GM19467 (cell line): ENCODE measurements around the gene HECA.

ENCODE experiments used
- ATAC-seq: cut with Tn5 transposase; IDR thresholded peaks from one replicate; pipeline ENCODE4 v1.9.1; 2021; ENCODE audit warnings: mild to moderate bottlenecking, moderate library complexity; ENCODE audit not compliant: unreplicated experiment

The HECA gene

GRCh38 chr6:139159016-139159415 is 24.1 kb downstream of the HECA start:
- no peak for ATAC-seq

DNA sequence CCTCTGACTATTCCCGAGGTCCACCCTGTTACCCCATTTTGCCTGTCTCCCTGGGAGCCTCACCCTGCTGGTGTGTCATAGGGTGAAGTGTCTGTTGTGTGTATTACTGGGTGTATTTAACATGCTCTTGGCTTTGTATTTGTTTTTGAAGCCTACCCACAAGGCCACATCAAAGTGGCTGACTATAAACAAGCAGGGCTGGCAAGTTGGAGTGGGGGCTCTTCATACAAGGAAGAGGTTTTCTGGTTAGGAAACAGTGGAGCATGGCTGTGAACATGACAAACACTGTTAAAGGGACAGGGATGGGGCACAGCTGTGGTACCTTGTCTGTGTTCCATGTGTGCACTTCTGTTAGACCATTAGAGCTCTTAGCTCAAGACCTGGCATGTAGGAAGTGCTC is 26.3 kb downstream of the HECA start:
- peak; percentile 13 for ATAC-seq

DNA sequence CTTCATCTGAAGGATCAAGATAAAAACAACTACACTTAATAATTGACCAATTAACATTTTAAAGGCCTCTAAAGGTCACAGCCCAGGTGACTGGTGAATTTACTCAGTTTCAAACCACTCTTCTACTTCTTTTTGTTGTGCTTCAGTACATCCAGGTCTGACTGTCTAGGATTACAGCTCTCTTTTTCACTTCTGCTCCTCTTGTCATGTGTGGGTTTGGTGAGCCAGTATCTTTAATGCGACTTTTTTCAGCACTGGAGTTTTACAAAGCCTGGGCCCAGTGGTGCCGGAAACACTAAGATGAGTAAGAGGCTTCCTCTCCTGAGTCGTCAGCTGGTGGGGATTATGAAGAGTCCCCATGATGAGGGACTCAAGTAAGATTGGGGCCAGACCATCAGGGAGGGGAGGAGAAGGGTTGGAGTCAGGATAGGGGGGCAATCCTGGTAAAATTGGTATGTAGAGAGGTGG is 27.0 kb downstream of the HECA start:
- ATAC-seq: peak; percentile 97

GRCh38 chr6:139164001-139164400 is 29.1 kb downstream of the HECA start:
- no peak for ATAC-seq

GRCh38 chr6:139165324-139165723 is 30.4 kb downstream of the HECA start:
- ATAC-seq: no peak

DNA sequence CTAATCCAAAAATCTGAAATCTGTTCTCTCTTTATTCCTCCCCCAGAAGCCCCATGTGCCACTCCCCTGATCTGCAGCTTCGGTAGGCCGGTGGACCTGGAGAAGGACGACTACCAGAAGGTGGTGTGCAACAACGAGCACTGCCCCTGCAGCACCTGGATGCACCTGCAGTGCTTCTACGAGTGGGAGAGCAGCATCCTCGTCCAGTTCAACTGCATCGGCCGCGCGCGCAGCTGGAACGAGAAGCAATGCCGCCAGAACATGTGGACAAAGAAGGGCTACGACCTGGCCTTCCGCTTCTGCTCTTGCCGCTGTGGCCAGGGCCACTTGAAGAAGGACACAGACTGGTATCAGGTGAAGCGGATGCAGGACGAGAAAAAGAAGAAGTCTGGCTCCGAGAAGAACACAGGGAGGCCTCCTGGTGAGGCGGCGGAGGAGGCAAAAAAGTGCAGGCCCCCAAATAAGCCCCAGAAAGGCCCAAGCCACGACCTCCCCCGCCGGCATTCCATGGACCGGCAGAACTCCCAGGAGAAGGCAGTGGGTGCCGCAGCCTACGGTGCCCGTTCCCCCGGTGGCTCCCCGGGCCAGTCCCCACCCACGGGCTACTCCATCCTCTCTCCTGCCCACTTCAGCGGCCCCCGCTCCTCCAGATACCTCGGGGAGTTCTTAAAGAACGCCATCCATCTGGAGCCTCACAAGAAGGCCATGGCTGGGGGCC is 31.5 kb downstream of the HECA start:
- no peak for ATAC-seq

- no peak for ATAC-seq
These were observed 32.1 kb downstream of the HECA start for GRCh38 chr6:139166956-139167313.

DNA sequence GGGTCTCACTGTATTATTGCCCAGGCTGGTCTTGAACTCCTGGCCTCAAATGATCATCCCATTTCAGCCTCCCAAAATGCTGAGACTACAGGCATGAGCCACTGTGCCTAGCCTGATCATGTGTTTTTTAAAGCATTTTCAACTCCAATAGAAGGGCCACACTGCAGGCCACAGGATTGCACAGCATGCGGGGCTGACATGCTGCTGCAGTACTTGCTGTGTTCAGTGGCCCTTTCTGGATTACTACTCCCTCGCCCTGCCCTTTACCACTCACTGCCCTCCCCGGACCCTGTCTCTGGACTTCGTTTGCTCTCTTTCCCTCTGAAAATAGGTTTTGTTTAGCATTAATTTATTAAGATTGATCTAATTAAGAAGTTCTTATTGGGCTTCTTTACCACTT is 37.3 kb downstream of the HECA start:
- no peak for ATAC-seq

GRCh38 chr6:139172567-139172966 is 37.7 kb downstream of the HECA start:
- ATAC-seq: no peak

DNA sequence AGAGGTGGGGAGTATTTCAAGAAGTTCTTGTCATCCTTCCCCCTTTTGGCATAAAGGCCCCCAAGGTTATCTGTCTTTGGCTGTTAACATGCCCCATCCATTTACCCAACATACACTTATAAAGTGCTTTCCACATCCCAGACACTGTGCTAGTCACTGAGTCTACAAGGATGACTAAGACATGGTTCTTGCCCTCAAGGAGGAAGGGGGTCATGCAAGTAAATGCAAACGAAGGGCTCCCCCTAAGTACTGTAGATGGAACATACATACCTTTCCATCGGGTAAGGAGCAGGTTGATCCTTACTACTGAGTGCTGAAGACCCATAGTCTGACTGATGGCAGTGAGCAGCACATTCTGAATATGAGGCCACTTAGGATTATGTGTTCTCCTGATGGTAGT is 38.3 kb downstream of the HECA start:
- no peak for ATAC-seq

- no peak for ATAC-seq
These were observed 38.9 kb downstream of the HECA start for GRCh38 chr6:139173822-139174221.

DNA sequence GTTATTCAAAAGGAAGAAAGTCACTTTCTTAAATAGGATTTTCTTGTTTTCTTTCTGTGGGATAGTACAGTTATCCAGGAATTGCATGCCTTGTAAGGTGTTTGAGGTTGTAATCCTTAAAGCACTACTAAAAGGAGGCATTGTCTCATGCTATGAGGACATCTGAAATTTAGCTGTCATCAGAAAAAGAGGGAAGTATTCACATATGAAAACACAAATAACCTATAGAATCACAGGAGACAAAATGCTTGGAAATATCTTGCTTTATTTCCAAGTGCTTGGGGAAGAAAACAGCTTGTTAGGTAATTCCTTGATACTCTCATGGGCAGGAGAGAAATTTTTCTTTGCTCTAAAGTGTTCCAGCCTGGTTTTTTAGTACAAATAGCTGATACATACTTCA is 40.1 kb downstream of the HECA start:
- no peak for ATAC-seq

DNA sequence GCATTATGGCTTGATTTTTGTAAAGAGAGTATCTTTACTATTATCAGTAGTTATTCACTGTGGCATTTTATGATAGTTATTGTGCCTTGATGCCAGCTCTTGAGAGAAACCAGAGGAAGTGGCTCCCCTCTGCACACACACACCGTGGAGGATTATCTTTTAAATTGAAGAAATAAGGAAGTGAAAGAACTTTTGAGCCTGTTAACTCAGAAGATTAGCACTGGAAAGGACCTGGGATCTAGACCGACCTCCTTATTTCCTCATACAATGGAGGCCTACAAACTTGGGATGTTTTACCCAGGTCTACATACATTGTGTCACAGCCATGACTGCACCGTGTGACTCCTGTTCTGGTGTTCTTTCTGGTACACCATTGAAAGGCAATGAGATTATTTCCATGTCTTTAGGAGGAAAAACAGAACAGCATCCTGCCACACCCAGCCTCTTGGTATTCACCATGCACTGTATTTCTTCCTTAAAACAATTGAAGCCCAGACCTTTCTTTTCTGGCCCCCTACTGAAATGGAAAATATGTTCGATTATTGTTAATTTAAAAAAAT is 40.6 kb downstream of the HECA start:
- ATAC-seq: no peak

DNA sequence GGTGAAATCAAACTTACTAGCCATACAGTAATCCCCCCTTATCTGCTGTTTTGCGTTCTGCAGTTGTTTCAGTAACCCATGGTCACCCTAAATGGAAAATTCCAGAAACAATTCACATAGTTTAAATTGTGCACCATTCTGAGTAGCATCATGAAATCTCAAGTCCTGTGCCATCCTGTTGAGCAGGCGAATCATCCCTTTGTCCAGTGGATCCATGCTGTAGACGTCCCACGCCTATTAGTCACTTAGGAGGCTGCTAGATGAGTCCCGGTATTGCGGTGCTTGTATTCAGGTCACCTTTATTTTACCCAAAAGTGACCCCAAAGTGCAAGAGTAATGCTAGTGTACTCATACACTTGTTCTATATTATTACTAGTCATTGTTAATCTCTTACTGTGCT is 46.4 kb downstream of the HECA start:
- ATAC-seq: no peak

DNA sequence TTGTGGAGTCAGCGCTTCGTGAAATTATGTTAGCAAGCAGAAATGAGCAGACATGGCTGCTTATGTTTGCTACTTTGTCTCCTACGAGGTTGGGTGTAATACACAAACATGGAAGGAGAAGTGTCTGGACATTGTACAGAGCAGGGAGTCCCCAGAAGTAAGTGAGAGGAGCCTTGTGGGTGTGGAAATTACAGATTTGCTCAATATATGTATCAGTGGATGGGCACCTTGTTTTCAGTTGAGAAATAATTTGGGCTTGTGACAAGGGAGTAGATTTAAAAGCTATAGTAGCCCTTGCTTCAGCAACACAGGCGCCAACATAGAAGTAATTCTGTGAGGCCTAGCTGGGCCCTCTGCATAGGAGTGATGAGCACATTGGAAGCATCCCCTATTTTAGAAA is 49.2 kb downstream of the HECA start:
- ATAC-seq: no peak

DNA sequence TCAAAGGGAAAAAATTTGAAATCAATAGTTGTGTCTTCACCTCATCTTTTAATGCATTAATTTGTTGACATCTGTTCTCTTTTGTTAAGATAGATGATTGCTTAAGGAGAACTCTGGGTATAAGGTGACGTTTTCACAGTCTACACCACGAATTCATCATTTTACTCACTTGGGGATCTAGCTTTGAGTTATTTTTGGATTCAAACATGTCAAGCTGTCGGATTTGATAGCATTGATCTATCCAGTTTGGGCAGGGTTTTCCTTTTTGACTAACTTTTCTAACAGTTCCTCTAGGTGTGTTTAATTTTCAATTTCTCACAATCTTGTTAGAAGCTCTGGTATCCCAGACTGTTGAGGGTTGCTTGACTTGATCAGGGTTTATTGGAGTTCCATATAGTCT is 49.6 kb downstream of the HECA start:
- ATAC-seq: no peak

DNA sequence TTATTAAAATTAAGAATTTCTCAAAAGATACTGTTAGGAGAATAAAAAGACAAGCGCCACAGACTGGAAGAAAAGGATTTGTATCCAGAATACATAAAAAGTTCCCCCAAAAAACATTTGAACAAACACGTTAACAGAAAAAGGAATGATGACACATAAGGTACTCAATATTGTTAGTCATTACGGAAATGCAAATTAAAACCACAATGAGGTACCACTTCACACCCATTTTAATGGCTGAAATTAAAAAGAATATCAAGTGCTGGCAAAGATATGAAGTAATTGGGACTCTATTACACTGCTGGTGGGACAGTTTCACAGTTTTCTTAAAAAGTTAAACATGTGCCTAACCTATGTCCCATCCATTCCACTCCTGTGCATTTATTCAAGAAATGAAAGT is 51.4 kb downstream of the HECA start:
- ATAC-seq: no peak

- ATAC-seq: no peak
These were observed 51.8 kb downstream of the HECA start for GRCh38 chr6:139186692-139187091.

- no peak for ATAC-seq
These were observed 52.6 kb downstream of the HECA start for GRCh38 chr6:139187489-139187888.

- no peak for ATAC-seq
These were observed 54.8 kb downstream of the HECA start for GRCh38 chr6:139189665-139190064.

DNA sequence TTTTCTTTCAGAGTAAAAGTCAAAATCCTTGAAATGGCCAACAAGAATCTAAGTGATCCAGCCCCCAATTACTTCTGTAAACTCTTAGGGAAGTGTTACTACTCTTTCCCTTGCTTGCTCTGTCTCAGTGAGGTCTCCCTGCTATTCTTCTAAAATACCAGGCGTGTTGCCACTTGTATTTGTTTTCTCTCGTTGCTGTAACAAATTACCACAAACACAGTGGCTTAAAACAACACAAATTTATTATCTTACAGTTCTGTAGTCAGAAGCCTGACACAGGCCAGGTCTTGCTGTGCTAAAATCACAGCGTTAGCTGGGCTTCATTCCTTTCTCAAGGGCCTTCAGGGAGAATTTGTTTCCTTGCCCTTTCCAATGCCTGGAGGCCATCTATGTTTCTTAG is 59.9 kb downstream of the HECA start:
- no peak for ATAC-seq

- ATAC-seq: no peak
These were observed 63.8 kb downstream of the HECA start for GRCh38 chr6:139198529-139199288.
